ENCODE results near the gene ADAM12.

Gene ADAM12

DNA sequence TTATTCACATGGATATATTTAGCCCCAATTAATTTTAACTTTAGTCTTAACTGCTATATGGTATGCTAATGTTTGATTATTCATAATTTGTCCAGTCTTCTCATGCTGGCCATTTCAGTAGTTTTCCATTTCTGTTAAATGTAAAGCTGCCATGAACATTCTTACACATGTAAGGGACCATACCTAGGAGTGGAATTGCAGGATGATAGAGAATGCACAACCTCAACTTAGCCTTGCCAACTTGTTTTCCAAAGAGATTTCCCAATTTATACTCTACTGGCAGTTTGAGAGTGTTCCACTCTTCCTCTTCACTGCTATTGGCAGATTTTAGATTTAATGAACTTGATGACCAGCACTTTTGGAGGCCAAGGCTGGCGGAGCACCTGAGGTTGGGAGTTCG, 423.7 kb downstream of the ADAM12 start:
- no peak for DNase-seq
- Histone ChIP-seq H3K9me3 (no peaks in the 10 kb centered on the region), H3K27me3 (no peaks in the 10 kb centered on the region), H3K36me3 (no peaks in the 10 kb centered on the region), H3K4me3 (ENCODE audit: low read depth, low read length) (no peak overlapping the region), H3K4me1 (no peaks in the 10 kb centered on the region)
- TF ChIP-seq CTCF (IDR thresholded peaks at IDR 0.05; ENCODE audit: low read depth, low read length): no peak

Measured in BE2C (cell line).